GM12891 (cell line): ENCODE data around the gene NUP50.

ENCODE experiments used
- DNase-seq: peaks from one replicate; pipeline ENCODE4 v3.0.0; 2011; ENCODE audit warnings: low spot score; ENCODE audit not compliant: insufficient read length
- FAIRE-seq: peaks from 2 replicates; lab custom pipeline; 2011; peaks lifted over from hg19 to GRCh38; lab: Jason Lieb, UNC
- PAX5 ChIP-seq: IDR thresholded peaks from 2 replicates; pipeline ENCODE4 v1.6.1; 2011; ENCODE audit warnings: low read length, moderate library complexity, mild to moderate bottlenecking; ENCODE audit not compliant: insufficient read depth, severe bottlenecking
- POLR2AphosphoS5 ChIP-seq: IDR thresholded peaks from 2 replicates; pipeline ENCODE4 v1.6.1; 2011; ENCODE audit warnings: low read depth, low read length, control low read depth
- SPI1 ChIP-seq: IDR thresholded peaks from 2 replicates; pipeline ENCODE4 v1.6.1; 2011; ENCODE audit warnings: low read depth, low read length, control low read depth

Gene NUP50

DNA sequence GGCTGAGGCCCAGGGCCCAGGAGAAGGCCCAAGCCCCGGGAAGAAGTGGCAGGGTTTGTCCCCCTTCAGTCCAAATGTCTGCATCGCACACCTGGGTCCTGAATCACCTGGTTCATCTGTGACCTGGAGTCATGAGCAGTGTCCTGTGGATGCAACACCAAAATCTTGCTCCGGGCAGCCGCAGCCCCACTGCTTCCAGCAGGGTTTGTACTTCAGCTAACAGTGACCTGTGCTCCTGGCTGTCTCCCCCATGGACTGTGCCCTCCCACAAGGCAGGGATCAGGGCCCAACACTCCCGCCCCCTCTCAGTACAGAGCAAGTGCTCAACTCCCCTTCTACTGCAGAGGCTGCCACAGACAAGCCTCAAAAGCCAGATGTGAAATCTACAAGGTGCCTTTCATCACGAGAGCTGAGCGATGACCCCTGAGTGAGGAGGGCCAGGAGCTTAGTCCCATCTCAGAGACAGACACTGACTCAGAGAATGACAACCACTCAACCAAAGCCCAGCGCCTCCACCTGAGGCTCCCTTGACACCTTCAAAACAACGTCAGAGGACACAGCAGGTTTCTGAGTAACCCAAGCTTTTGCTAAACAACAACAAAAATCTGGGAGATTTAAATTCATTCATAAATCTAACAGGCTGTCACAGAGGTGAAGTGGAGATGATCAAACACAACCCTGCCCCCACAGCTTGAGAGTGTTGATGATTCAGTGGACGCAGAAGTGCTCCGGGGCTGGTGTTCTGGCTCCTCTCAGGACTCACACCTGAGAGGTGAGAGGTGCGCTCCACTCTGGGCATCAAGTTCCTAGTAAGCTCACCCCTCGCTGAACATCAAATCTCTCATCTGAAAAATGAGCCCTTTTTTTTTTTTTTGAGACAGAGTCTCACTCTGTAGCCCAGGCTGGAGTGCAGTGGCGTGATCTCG, 73.6 kb downstream of the NUP50 start:
- FAIRE-seq: peak; percentile 66
- DNase-seq: no peak
- TF ChIP-seq PAX5 (no peak), SPI1 (no peak), POLR2AphosphoS5 (no peak)
